ENCODE results near the gene CMKLR1.

CMKLR1 gene

GRCh38 chr12:108297895-108298760 lies 41.0 kb downstream of the CMKLR1 start:
- DNase-seq, result no peak

GRCh38 chr12:108297424-108297823 lies 41.7 kb downstream of the CMKLR1 start:
- DNase-seq, result no peak

GRCh38 chr12:108296945-108297344 lies 42.2 kb downstream of the CMKLR1 start:
- no peak for DNase-seq

- DNase-seq, result no peak
Observed at GRCh38 chr12:108295641-108296040, 43.5 kb downstream of the CMKLR1 start.

- DNase-seq, result no peak
Observed at GRCh38 chr12:108289350-108290161, 49.6 kb downstream of the CMKLR1 start.

GRCh38 chr12:108287227-108287626 lies 51.9 kb downstream of the CMKLR1 start:
- no peak for DNase-seq

- no peak for DNase-seq
Observed at GRCh38 chr12:108285016-108285415, 54.1 kb downstream of the CMKLR1 start.

- no peak for DNase-seq
Observed at GRCh38 chr12:108284163-108284562, 54.9 kb downstream of the CMKLR1 start.

- no peak for DNase-seq
Observed at GRCh38 chr12:108282676-108283075, 56.4 kb downstream of the CMKLR1 start.

- no peak for DNase-seq
Observed at GRCh38 chr12:108282160-108282559, 57.0 kb downstream of the CMKLR1 start.

- DNase-seq, result no peak
Observed at GRCh38 chr12:108277613-108278012, 61.5 kb downstream of the CMKLR1 start.

- DNase-seq, result no peak
Observed at GRCh38 chr12:108273217-108273616, 65.9 kb downstream of the CMKLR1 start.

GRCh38 chr12:108271951-108272872 lies 66.9 kb downstream of the CMKLR1 start:
- DNase-seq, result no peak

- DNase-seq, result no peak
Observed at GRCh38 chr12:108270849-108271143, 68.3 kb downstream of the CMKLR1 start.

GRCh38 chr12:108270035-108270848 lies 68.9 kb downstream of the CMKLR1 start:
- no peak for DNase-seq

- DNase-seq, result no peak
Observed at GRCh38 chr12:108269224-108269623, 69.9 kb downstream of the CMKLR1 start.

- DNase-seq, result no peak
Observed at GRCh38 chr12:108268397-108268796, 70.7 kb downstream of the CMKLR1 start.

- DNase-seq, result no peak
Observed at GRCh38 chr12:108267450-108267849, 71.7 kb downstream of the CMKLR1 start.

- DNase-seq, result no peak
Observed at GRCh38 chr12:108266131-108266530, 73.0 kb downstream of the CMKLR1 start.

GRCh38 chr12:108265505-108265904 lies 73.6 kb downstream of the CMKLR1 start:
- no peak for DNase-seq

GRCh38 chr12:108260969-108261368 lies 78.1 kb downstream of the CMKLR1 start:
- DNase-seq, result no peak

GRCh38 chr12:108260039-108260438 lies 79.1 kb downstream of the CMKLR1 start:
- DNase-seq, result no peak
